Tibial artery (tissue), 4 donors: ENCODE data around the gene TIMMDC1.
"Not testable (repeated sequence)": the region's sequence is repeated elsewhere in the genome, so short reads cannot be mapped to it uniquely, and the experiment has no call there.

Experiments
- DNase-seq, 2 donors: peaks; one replicate each; pipeline ENCODE4 v3.0.0-alpha.2; 2019
- H3K27ac ChIP-seq, 2 donors: fragments of 200-600 bp; sonication (generic) in 1 of 2; 1 replicate in 1 of 2; 2 replicates in 1 of 2; pipeline ENCODE4 v1.5.1; 2018 to 2019; ENCODE audit warnings: mild to moderate bottlenecking in 1 of 2
- H3K27me3 ChIP-seq, 2 donors: fragments of 200-600 bp; sonication (generic) in 1 of 2; one replicate each; pipeline versions ENCODE4 v1.5.1 to v1.6.0; 2016 to 2019
- H3K36me3 ChIP-seq, 3 donors: fragments of 200-600 bp; sonication (generic) in 2 of 3; one replicate each; pipeline ENCODE4 v1.5.1; 2016 to 2019; ENCODE audit warnings: mild to moderate bottlenecking in 2 of 3
- H3K4me1 ChIP-seq, 4 donors: fragments of 200-600 bp; sonication (generic) in 2 of 4; 1 replicate in 3 of 4; 2 replicates in 1 of 4; pipeline ENCODE4 v1.5.1; 2016 to 2019
- H3K4me3 ChIP-seq, 2 donors: fragments of 200-600 bp; sonication (generic) in 1 of 2; 1 replicate in 1 of 2; 2 replicates in 1 of 2; pipeline ENCODE4 v1.5.1; 2018 to 2019; ENCODE audit warnings: mild to moderate bottlenecking in 2 of 2
- H3K9me3 ChIP-seq, 3 donors: fragments of 200-600 bp; sonication (generic) in 1 of 3; one replicate each; pipeline ENCODE4 v1.5.1; 2016 to 2019
- CTCF ChIP-seq, 2 experiments: fragments of 200-600 bp in 1 of 2; fragments of 450-650 bp in 1 of 2; IDR thresholded peaks; one replicate each; pipeline ENCODE4 v1.5.1; 2017 to 2019; ENCODE audit warnings: antibody characterized with exemption in 2 of 2, mild to moderate bottlenecking in 1 of 2, moderate library complexity in 1 of 2
- intact Hi-C: fragments of 100-400 bp; cut with DNase I; formaldehyde crosslinking; loops from one replicate; pipeline ENCODE4 v1.15.0; 2023; ENCODE audit warnings: low total_unique reads

Gene TIMMDC1

GRCh38 chr3:119547227-119547626 is 48.9 kb downstream of the TIMMDC1 start:
- TF ChIP-seq CTCF (IDR thresholded peaks at IDR 0.05) = no peak
- no peak overlapping the region for H3K27ac ChIP-seq
- H3K9me3 ChIP-seq = no peaks in the 10 kb centered on the region
- no peaks in the 10 kb centered on the region for H3K27me3 ChIP-seq
- H3K36me3 ChIP-seq = no peaks in the 10 kb centered on the region
- intact Hi-C loops = no loop called here
- H3K4me3 ChIP-seq = no peak overlapping the region
- DNase-seq = no peak
- no peaks in the 10 kb centered on the region for H3K4me1 ChIP-seq

GRCh38 chr3:119548341-119548740 is 50.0 kb downstream of the TIMMDC1 start:
- intact Hi-C loops = no loop called here
- no peaks in the 10 kb centered on the region for H3K27me3 ChIP-seq
- H3K36me3 ChIP-seq = no peaks in the 10 kb centered on the region
- DNase-seq = no peak
- no peak overlapping the region for H3K27ac ChIP-seq
- no peak overlapping the region for H3K4me3 ChIP-seq
- H3K4me1 ChIP-seq = no peaks in the 10 kb centered on the region
- H3K9me3 ChIP-seq = no peaks in the 10 kb centered on the region
- no peak for TF ChIP-seq CTCF (IDR thresholded peaks at IDR 0.05)

- no peaks in the 10 kb centered on the region for H3K9me3 ChIP-seq
- DNase-seq = no peak
- H3K4me3 ChIP-seq = no peak overlapping the region
- H3K4me1 ChIP-seq = no peaks in the 10 kb centered on the region
- intact Hi-C loops = no loop called here
- no peak overlapping the region for H3K27ac ChIP-seq
- no peak for TF ChIP-seq CTCF (IDR thresholded peaks at IDR 0.05)
- no peaks in the 10 kb centered on the region for H3K27me3 ChIP-seq
- H3K36me3 ChIP-seq = no peaks in the 10 kb centered on the region
Measured at GRCh38 chr3:119550192-119550910, 52.0 kb downstream of the TIMMDC1 start.

DNA sequence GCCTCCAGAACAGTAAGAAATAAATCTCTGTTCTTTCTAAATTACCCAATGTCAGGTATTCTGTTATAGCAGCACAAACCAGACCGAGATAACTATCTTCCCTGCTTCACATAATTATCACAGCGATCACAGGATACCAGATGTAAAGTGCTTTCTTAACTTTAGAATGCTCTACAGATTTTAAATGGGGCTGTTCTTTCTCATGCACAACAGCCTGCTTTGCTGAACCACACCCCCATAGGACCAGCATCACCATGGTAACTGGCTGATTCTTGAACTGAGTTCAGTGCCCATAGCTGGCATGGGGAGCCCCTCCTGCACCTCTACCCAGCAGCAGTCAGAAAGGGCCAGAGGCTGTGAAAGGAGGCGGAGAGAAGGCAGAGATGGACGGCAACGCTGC is 53.3 kb downstream of the TIMMDC1 start:
- Histone ChIP-seq H3K9me3 (no peaks in the 10 kb centered on the region), H3K27ac (no peak overlapping the region), H3K36me3 (no peaks in the 10 kb centered on the region), H3K27me3 (no peaks in the 10 kb centered on the region), H3K4me1 (no peaks in the 10 kb centered on the region), H3K4me3 (no peak overlapping the region)
- DNase-seq = no peak
- intact Hi-C loops = no loop called here
- no peak for TF ChIP-seq CTCF (IDR thresholded peaks at IDR 0.05)

- intact Hi-C loops, H3K27ac ChIP-seq, H3K9me3 ChIP-seq, H3K4me3 ChIP-seq, H3K36me3 ChIP-seq, H3K27me3 ChIP-seq, DNase-seq, H3K4me1 ChIP-seq: not testable (repeated sequence)
Measured at GRCh38 chr3:119552928-119553327, 54.6 kb downstream of the TIMMDC1 start.

GRCh38 chr3:119553823-119554415 is 55.6 kb downstream of the TIMMDC1 start:
- Histone ChIP-seq H3K27ac (no peak overlapping the region), H3K4me1 (no peaks in the 10 kb centered on the region), H3K9me3 (no peaks in the 10 kb centered on the region), H3K36me3 (no peaks in the 10 kb centered on the region), H3K4me3 (no peak overlapping the region), H3K27me3 (no peaks in the 10 kb centered on the region)
- no peak for TF ChIP-seq CTCF (IDR thresholded peaks at IDR 0.05)
- intact Hi-C loops = no loop called here
- DNase-seq = no peak
